ENCODE results near the gene TNF. TPM values are rescaled to one million over a fixed set of nuclear protein-coding genes. Genes with fewer than 3 reads are reported as not detected.

TNF gene
- total RNA-seq, 1 donor from 2014 or later, result 0.51 TPM

DNA sequence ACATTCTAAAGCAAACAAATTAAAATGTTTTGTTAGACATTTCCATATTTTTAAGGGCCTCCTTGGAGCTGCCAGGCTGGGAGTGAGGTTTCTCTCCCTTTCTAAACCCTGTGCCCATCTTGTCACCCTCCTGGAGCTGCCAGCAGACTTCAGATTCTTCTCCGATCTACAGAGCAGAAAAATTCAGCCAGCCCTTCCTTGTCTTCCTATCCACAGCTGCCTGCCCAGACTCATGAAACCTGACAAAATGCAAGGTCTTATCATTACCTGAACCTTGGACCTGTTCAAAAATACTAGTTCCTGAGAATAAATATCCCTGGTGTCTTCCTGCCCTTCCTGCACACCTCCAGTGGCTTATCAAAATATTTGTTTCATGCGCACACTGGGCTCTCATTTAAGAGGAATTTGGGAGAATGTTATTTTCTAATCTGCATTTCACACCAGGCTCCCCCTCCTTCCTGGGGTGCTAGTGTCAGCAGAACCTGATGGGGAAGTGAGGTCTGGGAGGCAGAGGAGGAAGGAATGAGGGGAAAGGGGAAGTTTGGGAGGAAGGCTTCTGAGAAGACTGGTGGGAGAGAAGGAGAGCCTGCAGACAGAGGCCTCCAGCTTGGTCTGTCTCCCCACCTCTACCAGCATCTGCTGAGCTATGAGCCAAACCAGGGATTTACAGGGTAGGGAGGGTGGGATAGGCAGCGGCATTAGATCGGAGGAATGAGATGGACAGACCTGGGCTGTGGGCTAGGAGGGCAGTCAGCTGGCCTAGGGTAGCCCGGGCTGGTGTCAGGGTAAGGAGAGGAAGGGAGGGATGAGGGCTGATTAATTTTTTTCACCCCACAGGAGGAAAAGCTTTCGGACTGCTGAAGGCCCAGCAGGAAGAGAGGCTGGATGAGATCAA is 39.6 kb downstream of the TNF start, which contains the start of gene AIF1:
Gene AIF1 (plus strand): TSS at position 551 of the 895 bp plus-strand sequence. CDS start 96 bp downstream, at position 647.
- ATAC-seq (peak; percentile 32), DNase-seq (ENCODE audit: missing footprints) (no peak)
- intact Hi-C loops (cut with DNase I), result no loop called here

DNA sequence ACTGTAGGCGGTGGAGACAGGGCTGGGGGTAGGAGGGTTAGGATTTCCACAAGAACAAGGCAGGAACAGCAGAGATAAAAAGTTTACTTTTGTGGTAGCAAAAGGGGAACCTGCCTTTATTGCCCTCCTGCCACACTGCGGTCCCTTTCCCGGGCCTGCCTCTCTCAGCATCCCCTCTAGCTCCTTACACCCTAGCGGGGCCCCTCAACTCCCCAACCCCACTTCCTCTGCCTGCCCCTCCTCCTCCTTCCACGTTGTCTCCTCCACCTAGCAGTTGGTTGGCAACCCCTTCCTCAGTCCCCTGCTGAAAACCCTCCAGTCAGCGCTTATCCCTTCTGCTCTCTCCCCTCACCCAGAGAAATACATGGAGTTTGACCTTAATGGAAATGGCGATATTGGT is 40.4 kb downstream of the TNF start:
- no peak for ATAC-seq
- intact Hi-C loops (cut with DNase I), result no loop called here
- DNase-seq (ENCODE audit: missing footprints), result no peak

DNA sequence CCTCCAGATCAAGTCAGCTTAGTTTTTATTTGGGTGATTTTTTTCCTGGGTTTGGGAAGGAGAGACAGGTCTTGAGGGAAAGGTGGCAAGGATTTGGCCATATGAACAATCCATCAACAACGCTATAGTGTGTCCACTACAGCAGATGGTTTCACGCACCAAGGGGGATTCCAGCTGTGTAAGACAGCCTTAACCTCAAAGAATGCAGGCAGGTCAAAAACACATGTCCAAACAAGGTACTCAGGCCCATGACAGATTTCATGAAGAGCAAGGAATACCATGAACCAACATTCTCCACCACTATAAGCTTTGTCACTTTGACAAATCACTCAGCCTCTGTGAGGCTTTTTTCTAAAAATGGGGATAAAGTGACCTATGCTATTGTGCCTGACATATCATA is 41.6 kb downstream of the TNF start:
- ATAC-seq, result no peak
- no peak for DNase-seq (ENCODE audit: missing footprints)
- intact Hi-C loops (cut with DNase I), result no loop called here

DNA sequence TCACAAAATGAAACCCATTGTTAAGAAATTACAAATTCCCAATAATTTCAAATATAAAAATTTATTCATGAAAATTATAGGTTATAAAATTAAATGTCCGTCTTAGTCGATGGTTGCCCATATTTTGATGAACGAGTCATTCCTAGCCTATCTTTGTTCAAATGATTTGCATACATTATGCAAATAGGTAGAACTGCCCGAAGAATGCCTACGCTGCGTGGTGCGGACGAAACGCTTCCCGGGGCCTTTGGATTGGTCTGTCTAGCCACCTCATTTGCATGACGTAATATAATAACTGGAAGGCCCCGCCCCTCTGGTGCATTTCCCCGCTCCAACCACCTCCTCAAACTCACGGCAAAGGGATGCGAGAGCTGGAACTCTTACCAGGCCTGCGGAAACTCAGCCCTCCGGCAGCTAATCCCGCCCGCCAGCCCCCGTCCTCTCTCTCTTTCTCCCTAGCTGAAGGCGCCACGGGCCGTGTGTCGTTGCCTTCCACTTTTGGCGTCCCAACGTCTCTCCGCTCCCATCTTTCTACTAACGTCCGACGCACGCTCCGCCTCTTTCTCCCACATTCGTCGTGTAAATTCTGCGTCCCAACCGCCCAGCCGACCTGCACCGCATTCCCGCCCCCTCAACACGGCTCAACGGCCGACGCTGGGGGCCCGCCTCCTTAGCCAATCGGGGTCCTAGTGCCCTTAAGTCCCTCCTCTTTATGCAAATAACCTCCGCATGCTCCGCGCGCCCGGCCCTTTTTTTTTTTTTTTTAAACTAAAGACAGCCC is 44.6 kb downstream of the TNF start:
- DNase-seq (ENCODE audit: missing footprints), result peak; percentile 99
- peak; percentile 95 for ATAC-seq
- intact Hi-C loops (cut with DNase I), result loop anchor here (1.0 to 5.0 kb wide), 4 partner anchors 32 to 282 kb away; partner anchors contain the start of genes ABHD16A, BAG6, DDX39B and ZBTB12

DNA sequence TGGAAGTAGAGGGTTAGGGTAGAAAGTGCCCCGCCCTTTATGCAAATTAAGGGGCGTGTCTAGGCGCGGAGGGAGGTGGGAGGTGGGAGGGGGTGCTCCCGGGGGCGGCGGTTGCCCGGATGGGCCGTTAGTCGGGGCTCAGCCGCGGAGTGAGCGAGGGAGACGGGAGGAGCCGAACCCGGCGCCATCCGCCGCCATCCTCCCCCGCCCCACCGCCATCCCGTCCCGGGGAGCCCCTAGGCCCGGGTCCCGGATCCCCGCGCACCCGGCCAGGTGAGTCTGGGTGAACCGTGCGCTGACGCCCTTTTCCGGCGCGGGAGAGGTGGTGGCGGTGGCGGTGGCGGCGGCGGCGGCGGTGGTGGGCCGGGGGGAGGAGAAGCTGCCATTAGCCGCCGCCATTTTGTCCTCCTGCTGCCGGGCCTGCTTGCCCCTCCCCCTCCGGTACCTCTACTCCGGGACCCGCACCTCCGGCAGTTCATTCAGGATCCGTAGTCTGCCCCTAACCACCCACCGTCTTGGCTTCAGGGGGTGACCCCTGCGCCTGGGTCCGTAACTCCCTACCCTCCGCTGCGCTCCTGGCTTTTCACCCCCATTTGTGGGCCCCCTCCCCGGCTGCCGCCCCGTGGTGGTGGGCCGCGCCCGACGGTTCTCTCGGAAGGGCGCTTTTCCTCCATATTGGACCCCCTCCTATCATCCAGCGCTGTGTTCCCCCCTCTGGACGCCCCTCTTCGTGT is 45.4 kb downstream of the TNF start, which contains the start of gene PRRC2A:
Gene PRRC2A (plus strand): TSS at position 130 of the 734 bp plus-strand sequence. CDS start 2,075 bp downstream, outside the sequence.
- ATAC-seq, result peak; percentile 42
- peak; percentile 90 for DNase-seq (ENCODE audit: missing footprints)
- intact Hi-C loops (cut with DNase I), result loop anchor here (1.0 to 5.0 kb wide), 4 partner anchors 32 to 282 kb away; partner anchors contain the start of genes ABHD16A, BAG6, DDX39B and ZBTB12

DNA sequence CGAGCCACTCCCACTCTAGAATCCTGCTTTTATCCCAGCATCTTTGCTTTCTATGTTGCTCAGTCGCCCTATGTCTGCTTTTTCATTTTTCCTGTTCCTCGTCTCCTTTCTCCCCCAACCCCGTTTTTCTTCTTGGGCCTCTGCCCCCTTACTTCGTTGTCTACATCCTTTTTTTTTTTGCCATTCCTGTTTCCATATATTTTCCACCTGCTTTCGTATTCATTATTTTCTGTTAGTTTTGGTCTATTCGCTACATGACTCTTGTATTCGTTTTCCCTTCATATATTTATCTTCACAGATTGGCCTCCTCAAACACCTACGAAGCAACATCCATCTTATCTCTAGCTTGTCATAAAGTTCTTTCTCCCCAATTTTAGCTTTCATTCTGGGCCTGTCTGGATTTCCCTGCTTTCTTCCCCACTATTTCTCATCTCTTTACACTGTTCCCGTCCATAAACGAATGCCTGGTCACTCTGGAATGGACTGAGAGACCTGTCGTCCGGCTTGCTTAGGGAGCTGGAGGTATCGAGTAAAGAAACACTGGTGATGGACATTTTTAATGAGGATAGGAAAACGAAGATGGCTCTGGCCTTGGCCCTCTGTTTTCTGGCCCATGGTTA is 46.1 kb downstream of the TNF start:
- intact Hi-C loops (cut with DNase I), result loop anchor here (2.0 to 5.0 kb wide), 2 partner anchors 79 to 81 kb away; partner anchors contain the start of genes ABHD16A and DDX39B
- ATAC-seq, result no peak
- DNase-seq (ENCODE audit: missing footprints), result no peak

DNA sequence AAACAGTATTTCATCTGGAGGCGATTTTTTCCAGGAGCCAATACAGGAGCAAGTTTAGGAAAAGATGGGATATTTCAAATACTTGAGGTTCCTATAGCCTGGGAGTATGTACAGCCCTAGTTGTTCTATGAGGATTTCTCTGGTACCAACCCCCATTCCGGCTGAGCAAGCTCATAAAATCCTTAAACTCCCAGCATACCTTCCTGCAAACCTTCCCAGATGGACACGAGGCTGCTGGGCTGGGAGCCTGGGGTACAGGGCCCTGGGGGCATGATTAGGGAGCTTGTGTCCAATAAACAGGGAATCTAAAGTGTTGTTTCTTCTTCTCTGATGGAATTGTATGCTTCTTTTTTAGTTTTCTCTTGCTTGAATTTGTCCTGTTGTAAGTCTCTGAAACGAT is 46.6 kb downstream of the TNF start:
- intact Hi-C loops (cut with DNase I), result loop anchor here (2.0 to 5.0 kb wide), 2 partner anchors 79 to 80 kb away; partner anchors contain the start of genes ABHD16A and DDX39B
- ATAC-seq (no peak), DNase-seq (ENCODE audit: missing footprints) (no peak)

DNA sequence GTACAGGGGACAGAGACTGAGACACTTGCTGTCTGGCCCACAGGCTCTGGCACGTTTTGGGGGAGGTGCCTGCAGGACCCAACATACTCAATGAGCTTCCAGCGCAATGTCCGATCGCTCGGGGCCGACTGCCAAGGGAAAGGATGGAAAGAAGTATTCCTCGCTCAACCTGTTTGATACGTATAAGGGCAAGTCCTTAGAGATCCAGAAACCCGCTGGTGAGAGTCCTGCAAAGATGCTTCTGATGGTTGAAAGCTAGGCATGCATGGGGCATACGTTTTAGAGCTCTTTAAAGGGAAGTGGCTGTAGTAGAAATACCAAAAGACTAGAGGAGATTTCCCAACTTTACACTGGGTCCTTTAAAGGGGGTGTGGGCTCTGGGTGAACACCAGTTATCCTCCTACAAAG is 47.3 kb downstream of the TNF start:
- DNase-seq (ENCODE audit: missing footprints) (no peak), ATAC-seq (no peak)
- intact Hi-C loops (cut with DNase I), result loop anchor here (5.0 kb wide), 1 partner anchor 80 kb away; the partner anchor contains the start of gene ABHD16A

DNA sequence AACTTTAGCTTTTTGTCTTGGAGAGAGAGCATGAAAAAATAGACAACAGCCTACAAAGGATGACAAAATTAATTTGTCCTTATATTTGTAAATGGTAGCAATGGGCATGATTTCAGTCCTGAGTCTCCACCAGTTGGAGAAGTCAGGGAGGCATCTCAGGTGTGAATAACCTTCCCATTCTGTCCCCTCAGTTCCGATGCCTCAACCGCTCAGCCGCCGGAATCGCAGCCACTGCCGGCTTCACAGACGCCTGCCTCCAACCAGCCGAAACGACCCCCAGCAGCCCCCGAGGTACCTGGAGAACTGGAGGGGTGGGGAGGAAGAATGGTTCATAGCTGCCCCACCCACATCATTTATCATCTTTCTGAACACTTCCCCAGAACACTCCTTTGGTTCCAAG is 48.7 kb downstream of the TNF start:
- ATAC-seq, result no peak

DNA sequence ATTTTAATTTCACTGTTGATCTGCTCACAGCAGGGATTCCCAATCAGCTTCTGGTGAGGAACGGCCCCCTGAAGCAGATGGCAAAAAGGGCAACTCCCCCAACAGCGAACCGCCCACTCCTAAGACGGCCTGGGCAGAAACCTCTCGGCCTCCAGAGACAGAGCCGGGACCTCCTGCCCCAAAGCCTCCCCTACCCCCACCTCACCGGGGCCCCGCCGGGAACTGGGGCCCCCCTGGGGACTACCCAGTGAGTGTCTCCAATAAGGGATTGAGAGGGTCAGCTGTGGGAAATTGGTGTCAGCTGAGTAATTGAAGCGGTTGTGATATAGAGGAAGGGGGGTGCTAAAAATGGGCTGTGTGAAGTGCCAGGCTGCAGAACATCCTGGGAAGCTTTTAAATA is 51.6 kb downstream of the TNF start:
- ATAC-seq (no peak), DNase-seq (ENCODE audit: missing footprints) (no peak)
- intact Hi-C loops (cut with DNase I), result no loop called here

More for the DNA sequence above, 48.7 kb downstream of the TNF start:
- intact Hi-C loops (cut with DNase I), result loop anchor here (5.0 kb wide), 1 partner anchor 78 kb away; the partner anchor contains the start of gene ABHD16A
- DNase-seq (ENCODE audit: missing footprints), result no peak

DNA sequence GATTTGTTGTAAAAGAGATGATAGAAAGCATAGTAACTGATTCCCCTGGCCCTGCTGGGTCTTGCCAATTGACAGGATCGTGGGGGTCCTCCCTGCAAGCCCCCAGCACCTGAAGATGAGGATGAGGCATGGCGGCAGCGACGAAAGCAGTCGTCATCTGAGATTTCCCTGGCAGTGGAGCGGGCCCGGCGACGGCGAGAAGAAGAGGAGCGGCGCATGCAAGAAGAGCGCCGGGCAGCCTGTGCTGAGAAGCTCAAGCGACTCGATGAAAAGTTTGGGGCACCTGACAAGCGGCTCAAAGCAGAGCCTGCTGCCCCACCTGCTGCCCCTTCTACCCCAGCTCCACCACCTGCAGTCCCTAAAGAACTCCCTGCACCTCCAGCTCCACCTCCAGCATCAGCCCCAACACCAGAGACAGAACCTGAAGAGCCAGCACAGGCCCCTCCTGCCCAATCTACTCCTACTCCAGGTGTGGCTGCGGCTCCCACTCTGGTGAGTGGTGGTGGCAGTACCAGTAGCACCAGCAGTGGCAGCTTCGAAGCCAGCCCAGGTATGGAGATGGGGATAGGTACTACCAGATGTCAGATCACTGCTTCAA is 52.4 kb downstream of the TNF start:
- ATAC-seq (no peak), DNase-seq (ENCODE audit: missing footprints) (no peak)
- intact Hi-C loops (cut with DNase I), result no loop called here

Other genes with a start within 250 kb of the TNF start
- 465 TPM for gene HLA-B, start 218.4 kb upstream of the TNF start, total RNA-seq
- 8.3 TPM for gene MICA, start 172.0 kb upstream of the TNF start, total RNA-seq
- 1.5 TPM for gene MICB, start 77.4 kb upstream of the TNF start, total RNA-seq
- gene MCCD1, start 46.6 kb upstream of the TNF start, total RNA-seq, result not detected
- gene DDX39B, start 33.6 kb upstream of the TNF start, total RNA-seq, result 159 TPM
- 2.2 TPM for gene ATP6V1G2, start 29.0 kb upstream of the TNF start, total RNA-seq
- gene NFKBIL1, start 28.0 kb upstream of the TNF start, total RNA-seq, result 10.8 TPM
- gene LTA, start 3.3 kb upstream of the TNF start, total RNA-seq, result not detected
- 1.6 TPM for gene LTB, start 6.9 kb downstream of the TNF start, total RNA-seq
- gene LST1, start 10.7 kb downstream of the TNF start, total RNA-seq, result 9.0 TPM
- 0.49 TPM for gene NCR3, start 17.4 kb downstream of the TNF start, total RNA-seq
- gene AIF1, start 39.7 kb downstream of the TNF start, total RNA-seq, result 22.1 TPM
- gene PRRC2A, start 45.1 kb downstream of the TNF start, total RNA-seq, result 82.7 TPM
- gene BAG6, start 77.1 kb downstream of the TNF start, total RNA-seq, result 260 TPM
- gene APOM, start 80.3 kb downstream of the TNF start, total RNA-seq, result 0.87 TPM
- gene C6orf47, start 85.2 kb downstream of the TNF start, total RNA-seq, result 17.0 TPM
- 17.1 TPM for gene GPANK1, start 89.4 kb downstream of the TNF start, total RNA-seq
- gene CSNK2B, start 90.5 kb downstream of the TNF start, total RNA-seq, result 97.3 TPM
- 3.9 TPM for gene LY6G5B, start 94.4 kb downstream of the TNF start, total RNA-seq
- gene LY6G5C, start 105.5 kb downstream of the TNF start, total RNA-seq, result 1.5 TPM
- gene ABHD16A, start 127.8 kb downstream of the TNF start, total RNA-seq, result 26.9 TPM
- not detected for gene LY6G6F, start 131.3 kb downstream of the TNF start, total RNA-seq
- gene LY6G6D, start 139.8 kb downstream of the TNF start, total RNA-seq, result not detected
- not detected for gene LY6G6C, start 146.2 kb downstream of the TNF start, total RNA-seq
- gene MPIG6B, start 147.8 kb downstream of the TNF start, total RNA-seq, result 0.70 TPM
- gene DDAH2, start 153.7 kb downstream of the TNF start, total RNA-seq, result 40.6 TPM
- 102 TPM for gene CLIC1, start 161.0 kb downstream of the TNF start, total RNA-seq
- 2.0 TPM for gene MSH5, start 164.4 kb downstream of the TNF start, total RNA-seq
- gene SAPCD1, start 187.1 kb downstream of the TNF start, total RNA-seq, result 0.57 TPM
- gene VWA7, start 201.8 kb downstream of the TNF start, total RNA-seq, result 12.1 TPM
- 29.7 TPM for gene VARS1, start 220.2 kb downstream of the TNF start, total RNA-seq
- 24.6 TPM for gene LSM2, start 231.4 kb downstream of the TNF start, total RNA-seq
- gene HSPA1L, start 239.7 kb downstream of the TNF start, total RNA-seq, result 1.6 TPM
- 298 TPM for gene HSPA1A, start 240.0 kb downstream of the TNF start, total RNA-seq